ES-I3 (cell line): ENCODE measurements around the gene ADAMTSL4.
A peak's percentile ranks its signal among the peaks of the same experiment; 100 is the strongest.

Experiments used
- H3K36me3 ChIP-seq: 2 replicates; pipeline ENCODE4 v1.6.1; 2013; ENCODE audit warnings: mild to moderate bottlenecking, low read length, control low read depth, moderate library complexity; ENCODE audit not compliant: insufficient read depth
- H3K4me1 ChIP-seq: 2 replicates; pipeline ENCODE4 v1.6.1; 2013; ENCODE audit warnings: mild to moderate bottlenecking, control low read depth, low read length; ENCODE audit not compliant: insufficient read depth
- H3K9ac ChIP-seq: 2 replicates; pipeline ENCODE4 v1.6.1; 2013; ENCODE audit warnings: low read depth, mild to moderate bottlenecking, low read length, moderate library complexity
- H3K9me3 ChIP-seq: 2 replicates; pipeline ENCODE4 v1.6.1; 2013; ENCODE audit warnings: mild to moderate bottlenecking, low read length, moderate library complexity; ENCODE audit not compliant: control insufficient read depth, insufficient read depth

The ADAMTSL4 gene

GRCh38 chr1:150548632-150549495 is at the start of gene ADAMTSL4:
TSS of gene ADAMTSL4 (plus strand) at chr1:150549408. CDS start at chr1:150552289, 2,881 bp downstream.
- Histone ChIP-seq H3K36me3 (no peaks in the 10 kb centered on the region), H3K9ac (peak within 1 kb of the TSS; percentile 83), H3K4me1 (peaks cover 16% of the 10 kb centered on the region), H3K9me3 (no peaks in the 10 kb centered on the region)

- H3K36me3 ChIP-seq, result peaks cover 12% of the 10 kb centered on the region; the same call in 1 of the 2 replicates
- H3K9ac ChIP-seq, result no peak overlapping the region
- no peaks in the 10 kb centered on the region for H3K9me3 ChIP-seq
- H3K4me1 ChIP-seq, result peaks cover 15% of the 10 kb centered on the region
These were observed 43.8 kb upstream of the ADAMTSL4 start for GRCh38 chr1:150505431-150505830.

DNA sequence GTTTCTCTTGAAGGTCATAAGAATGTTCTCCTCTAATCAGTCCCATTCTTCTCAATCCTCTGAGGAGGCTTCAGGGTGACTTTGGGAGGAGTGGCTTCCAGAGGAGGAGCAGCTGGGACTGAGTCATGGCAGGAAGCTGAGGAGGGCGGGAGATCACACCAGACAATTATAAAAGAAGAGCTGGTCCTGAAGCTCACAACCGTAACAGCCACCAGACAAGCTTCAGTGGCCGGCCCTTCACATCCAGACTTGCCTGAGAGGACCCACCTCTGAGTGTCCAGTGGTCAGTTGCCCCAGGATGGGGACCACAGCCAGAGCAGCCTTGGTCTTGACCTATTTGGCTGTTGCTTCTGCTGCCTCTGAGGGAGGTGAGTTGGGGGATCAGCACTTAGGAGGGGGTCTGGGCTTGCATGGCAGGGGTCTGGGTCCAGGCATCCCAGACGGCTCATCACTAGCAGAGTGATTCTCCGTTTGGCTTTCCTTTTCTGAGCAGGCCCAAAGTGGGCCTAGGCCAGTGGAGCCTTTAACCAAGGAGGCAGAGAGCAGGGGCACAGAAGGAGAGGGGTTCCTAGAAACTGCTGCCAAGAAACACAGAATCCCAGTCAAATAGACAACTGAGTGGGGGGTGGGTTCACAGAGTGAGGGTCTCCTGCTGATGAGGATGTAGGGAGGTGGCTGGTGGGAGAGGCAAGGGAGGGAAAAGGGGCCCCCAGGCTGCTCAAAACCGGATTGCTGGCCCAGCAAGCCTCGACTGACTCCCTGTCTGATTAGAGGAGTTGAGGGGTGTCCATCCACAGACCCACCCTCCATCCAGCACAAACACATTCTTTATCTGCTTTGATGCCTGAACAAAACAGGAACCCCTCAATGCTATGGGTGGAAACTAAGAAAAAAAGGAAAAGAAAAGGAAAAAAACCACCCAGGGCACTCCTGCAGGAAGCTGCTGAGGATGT is 41.0 kb upstream of the ADAMTSL4 start, which contains the start of gene ECM1:
TSS of gene ECM1 (plus strand) at position 198 of the 953 bp plus-strand sequence. CDS start at position 299, 101 bp downstream.
- no peak within 1 kb of the TSS; the same call in 1 of the 2 replicates for H3K9ac ChIP-seq
- H3K36me3 ChIP-seq, result peaks cover 8% of the 10 kb centered on the region; the same call in 1 of the 2 replicates
- peaks cover 15% of the 10 kb centered on the region for H3K4me1 ChIP-seq
- H3K9me3 ChIP-seq, result no peaks in the 10 kb centered on the region

GRCh38 chr1:150508982-150509381 is 40.2 kb upstream of the ADAMTSL4 start:
- Histone ChIP-seq H3K9me3 (no peaks in the 10 kb centered on the region), H3K4me1 (peaks cover 15% of the 10 kb centered on the region), H3K36me3 (peaks cover 8% of the 10 kb centered on the region; the same call in 1 of the 2 replicates), H3K9ac (no peak overlapping the region)

DNA sequence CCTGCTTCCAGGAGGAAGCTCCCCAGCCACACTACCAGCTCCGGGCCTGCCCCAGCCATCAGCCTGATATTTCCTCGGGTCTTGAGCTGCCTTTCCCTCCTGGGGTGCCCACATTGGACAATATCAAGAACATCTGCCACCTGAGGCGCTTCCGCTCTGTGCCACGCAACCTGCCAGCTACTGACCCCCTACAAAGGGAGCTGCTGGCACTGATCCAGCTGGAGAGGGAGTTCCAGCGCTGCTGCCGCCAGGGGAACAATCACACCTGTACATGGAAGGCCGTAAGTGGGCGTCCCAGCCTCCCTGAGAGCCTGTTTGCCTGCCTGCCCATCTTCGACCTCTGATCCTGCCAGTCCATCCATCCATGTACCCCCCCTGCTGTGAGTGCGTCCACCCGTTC is 37.7 kb upstream of the ADAMTSL4 start:
- no peaks in the 10 kb centered on the region for H3K9me3 ChIP-seq
- H3K9ac ChIP-seq, result no peak overlapping the region
- peaks cover 15% of the 10 kb centered on the region for H3K4me1 ChIP-seq
- no peaks in the 10 kb centered on the region for H3K36me3 ChIP-seq

- no peaks in the 10 kb centered on the region for H3K9me3 ChIP-seq
- H3K4me1 ChIP-seq, result peaks cover 15% of the 10 kb centered on the region
- no peaks in the 10 kb centered on the region for H3K36me3 ChIP-seq
- H3K9ac ChIP-seq, result no peak overlapping the region
These were observed 37.1 kb upstream of the ADAMTSL4 start for GRCh38 chr1:150511985-150512660.

DNA sequence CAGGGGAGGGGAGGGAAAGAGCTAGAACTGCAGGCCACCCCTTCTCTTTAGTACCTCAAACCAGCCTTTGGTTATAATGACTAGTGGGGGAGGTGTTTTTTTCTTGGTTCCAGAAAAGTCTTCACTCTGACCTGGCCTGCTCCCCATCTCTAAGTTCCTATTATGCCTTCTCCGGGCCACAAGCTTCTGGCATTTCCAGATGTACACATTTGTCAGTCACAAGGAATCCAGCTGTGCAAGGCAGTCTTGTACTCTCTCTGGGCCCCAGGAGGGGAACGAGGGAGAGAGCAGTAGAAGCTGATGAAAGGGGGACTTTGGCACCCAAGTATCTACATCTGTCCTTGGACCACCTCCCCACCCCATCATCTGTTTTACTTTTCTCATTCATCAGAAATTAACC is 36.4 kb upstream of the ADAMTSL4 start:
- H3K36me3 ChIP-seq, result no peaks in the 10 kb centered on the region

GRCh38 chr1:150513351-150513791 is 35.8 kb upstream of the ADAMTSL4 start:
- no peak overlapping the region for H3K9ac ChIP-seq
- peaks cover 6% of the 10 kb centered on the region; the same call in 1 of the 2 replicates for H3K4me1 ChIP-seq
- no peaks in the 10 kb centered on the region for H3K36me3 ChIP-seq

More for the DNA sequence above, 36.4 kb upstream of the ADAMTSL4 start:
- Histone ChIP-seq H3K9me3 (no peaks in the 10 kb centered on the region), H3K9ac (no peak overlapping the region), H3K4me1 (peaks cover 10% of the 10 kb centered on the region; the same call in 1 of the 2 replicates)

GRCh38 chr1:150514260-150514659 is 34.9 kb upstream of the ADAMTSL4 start:
- Histone ChIP-seq H3K36me3 (no peaks in the 10 kb centered on the region), H3K9me3 (no peaks in the 10 kb centered on the region), H3K4me1 (no peaks in the 10 kb centered on the region), H3K9ac (no peak overlapping the region)

More at GRCh38 chr1:150513351-150513791, 35.8 kb upstream of the ADAMTSL4 start:
- no peaks in the 10 kb centered on the region for H3K9me3 ChIP-seq

- Histone ChIP-seq H3K9me3 (no peaks in the 10 kb centered on the region), H3K9ac (peak overlapping the region; percentile 73), H3K4me1 (no peaks in the 10 kb centered on the region), H3K36me3 (no peaks in the 10 kb centered on the region)
These were observed 34.3 kb upstream of the ADAMTSL4 start for GRCh38 chr1:150514913-150515327.

- Histone ChIP-seq H3K9ac (peak within 1 kb of the TSS; percentile 73), H3K36me3 (no peaks in the 10 kb centered on the region), H3K4me1 (no peaks in the 10 kb centered on the region), H3K9me3 (no peaks in the 10 kb centered on the region)
These were observed 33.7 kb upstream of the ADAMTSL4 start, which contains the start of gene FALEC for GRCh38 chr1:150515328-150516049. TSS of gene FALEC (plus strand) at chr1:150515752.

DNA sequence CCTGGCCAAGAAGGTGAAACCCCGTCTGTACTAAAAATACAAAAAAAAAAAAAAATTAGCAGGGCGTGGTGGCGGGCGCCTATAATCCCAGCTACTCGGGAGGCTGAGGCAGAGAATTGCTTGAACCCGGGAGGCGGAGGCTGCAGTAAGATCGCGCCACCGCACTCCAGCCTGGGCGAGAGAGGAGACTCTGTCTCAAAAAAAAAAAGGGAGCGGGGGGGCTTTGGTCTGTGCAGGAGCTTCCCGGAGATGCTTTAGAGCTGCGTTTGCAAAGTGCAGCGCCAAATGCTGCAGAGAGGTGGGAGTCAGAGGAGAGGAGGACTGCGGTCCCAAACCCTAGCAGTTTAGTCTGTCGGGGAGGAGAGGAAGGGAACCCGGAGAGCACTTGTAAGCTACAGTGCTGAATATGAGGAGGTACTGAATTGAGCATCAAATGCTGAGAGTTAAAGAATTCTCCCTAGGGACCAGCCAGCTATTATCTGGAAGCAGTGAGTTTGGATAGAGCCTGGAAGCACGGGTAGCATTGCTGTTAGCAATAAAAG is 33.1 kb upstream of the ADAMTSL4 start:
- Histone ChIP-seq H3K4me1 (no peaks in the 10 kb centered on the region), H3K9me3 (no peaks in the 10 kb centered on the region), H3K9ac (peak overlapping the region; percentile 73), H3K36me3 (no peaks in the 10 kb centered on the region)

DNA sequence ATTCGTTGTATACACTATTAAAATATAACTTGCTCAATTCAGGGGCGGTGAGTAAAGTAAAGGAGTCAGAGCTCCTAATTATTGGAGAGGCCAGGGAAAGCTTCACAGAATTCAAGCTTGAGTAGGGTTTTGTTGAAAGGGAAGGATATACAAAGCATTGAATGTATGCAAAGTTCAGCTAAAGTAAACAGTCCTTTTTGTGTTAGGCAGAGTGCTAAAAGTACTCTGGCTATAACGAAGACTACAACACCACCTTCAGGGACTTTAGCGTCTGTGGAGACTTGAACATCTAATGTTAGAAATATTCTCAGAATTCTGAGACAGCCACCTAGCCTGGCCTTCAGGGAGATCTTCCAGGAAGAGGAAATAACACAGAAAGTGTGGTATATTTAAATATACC is 32.6 kb upstream of the ADAMTSL4 start:
- Histone ChIP-seq H3K9me3 (no peaks in the 10 kb centered on the region), H3K4me1 (no peaks in the 10 kb centered on the region), H3K36me3 (no peaks in the 10 kb centered on the region), H3K9ac (peak overlapping the region; percentile 73)
